ENCODE data around the gene ABHD17A.
"Not testable (repeated sequence)": the region's sequence is repeated elsewhere in the genome, so short reads cannot be mapped to it uniquely, and the experiment has no call there.

ABHD17A gene

GRCh38 chr19:1908364-1908678 lies 23.0 kb upstream of the ABHD17A start:
- no peak for DNase-seq

GRCh38 chr19:1907563-1908363 lies 22.5 kb upstream of the ABHD17A start:
- DNase-seq, result no peak

- no peak for DNase-seq
Measured at GRCh38 chr19:1906985-1907562, 21.8 kb upstream of the ABHD17A start.

- no peak for DNase-seq
Measured at GRCh38 chr19:1905863-1906375, 20.6 kb upstream of the ABHD17A start.

- DNase-seq, result peak; percentile 97
Measured at GRCh38 chr19:1905110-1905862, 20.0 kb upstream of the ABHD17A start, which contains the start of the genes ADAT3 and SCAMP4. ADAT3 (plus strand) TSS chr19:1905399; CDS start chr19:1912048, 6,649 bp downstream. SCAMP4 (plus strand) TSS chr19:1905399; CDS start chr19:1915020, 9,621 bp downstream.

- no peak for DNase-seq
Measured at GRCh38 chr19:1904860-1905109, 19.5 kb upstream of the ABHD17A start.

- DNase-seq, result no peak
Measured at GRCh38 chr19:1902923-1903322, 17.6 kb upstream of the ABHD17A start.

GRCh38 chr19:1901940-1902404 lies 16.7 kb upstream of the ABHD17A start:
- DNase-seq, result no peak

GRCh38 chr19:1896508-1896907 lies 11.2 kb upstream of the ABHD17A start:
- DNase-seq, result no peak

GRCh38 chr19:1893791-1894190 lies 8.5 kb upstream of the ABHD17A start:
- DNase-seq, result no peak

GRCh38 chr19:1889907-1890306 lies 4.6 kb upstream of the ABHD17A start:
- DNase-seq, result no peak

GRCh38 chr19:1888385-1888784 lies 3.1 kb upstream of the ABHD17A start:
- no peak for DNase-seq

- DNase-seq, result not testable (repeated sequence)
Measured at GRCh38 chr19:1886360-1886759, 1.1 kb upstream of the ABHD17A start.

GRCh38 chr19:1884719-1885334 lies 469 bp downstream of the ABHD17A start:
- DNase-seq, result no peak

- DNase-seq, result no peak
Measured at GRCh38 chr19:1884291-1884718, 991 bp downstream of the ABHD17A start.

- DNase-seq, result no peak
Measured at GRCh38 chr19:1883784-1884183, 1.5 kb downstream of the ABHD17A start.

- DNase-seq, result no peak
Measured at GRCh38 chr19:1882786-1883692, 2.3 kb downstream of the ABHD17A start.

- DNase-seq, result no peak
Measured at GRCh38 chr19:1882089-1882785, 3.1 kb downstream of the ABHD17A start.

- not testable (repeated sequence) for DNase-seq
Measured at GRCh38 chr19:1881393-1882088, 3.8 kb downstream of the ABHD17A start.

GRCh38 chr19:1880611-1881392 lies 4.5 kb downstream of the ABHD17A start:
- DNase-seq, result no peak

Measured in NCI-H1105 treated with DMSO at 0.1 percent for 48 hours (cell line).